ENCODE measurements around the gene PTPRD. TPM values are rescaled to one million over a fixed set of nuclear protein-coding genes. Genes with fewer than 3 reads are reported as not detected.

The PTPRD gene
- total RNA-seq, 1 donor from 2014 or later = 85.4 TPM

- DNase-seq (ENCODE audit: low read depth) = peak; percentile 86
These were observed 860.1 kb downstream of the PTPRD start for GRCh38 chr9:9752722-9753121.

GRCh38 chr9:9751996-9752395 lies 860.8 kb downstream of the PTPRD start:
- DNase-seq (ENCODE audit: low read depth) = no peak

GRCh38 chr9:9750719-9751118 lies 862.1 kb downstream of the PTPRD start:
- peak; percentile 38 for DNase-seq (ENCODE audit: low read depth)

GRCh38 chr9:9749591-9749990 lies 863.2 kb downstream of the PTPRD start:
- no peak for DNase-seq (ENCODE audit: low read depth)

GRCh38 chr9:9747787-9748186 lies 865.0 kb downstream of the PTPRD start:
- DNase-seq (ENCODE audit: low read depth) = peak; percentile 92

GRCh38 chr9:9746826-9747225 lies 866.0 kb downstream of the PTPRD start:
- DNase-seq (ENCODE audit: low read depth) = peak; percentile 77

GRCh38 chr9:9743822-9744221 lies 869.0 kb downstream of the PTPRD start:
- no peak for DNase-seq (ENCODE audit: low read depth)

GRCh38 chr9:9730174-9730573 lies 882.6 kb downstream of the PTPRD start:
- no peak for DNase-seq (ENCODE audit: low read depth)

GRCh38 chr9:9729082-9729481 lies 883.7 kb downstream of the PTPRD start:
- no peak for DNase-seq (ENCODE audit: low read depth)

- no peak for DNase-seq (ENCODE audit: low read depth)
These were observed 893.3 kb downstream of the PTPRD start for GRCh38 chr9:9719373-9720112.

- DNase-seq (ENCODE audit: low read depth) = no peak
These were observed 894.1 kb downstream of the PTPRD start for GRCh38 chr9:9718691-9719090.

GRCh38 chr9:9679433-9679832 lies 933.4 kb downstream of the PTPRD start:
- DNase-seq (ENCODE audit: low read depth) = no peak

GRCh38 chr9:9674461-9674860 lies 938.3 kb downstream of the PTPRD start:
- DNase-seq (ENCODE audit: low read depth) = no peak

- no peak for DNase-seq (ENCODE audit: low read depth)
These were observed 942.3 kb downstream of the PTPRD start for GRCh38 chr9:9670454-9670853.

- no peak for DNase-seq (ENCODE audit: low read depth)
These were observed 967.8 kb downstream of the PTPRD start for GRCh38 chr9:9645006-9645405.

- peak; percentile 43 for DNase-seq (ENCODE audit: low read depth)
These were observed 981.5 kb downstream of the PTPRD start for GRCh38 chr9:9631284-9631683.

- no peak for DNase-seq (ENCODE audit: low read depth)
These were observed 987.6 kb downstream of the PTPRD start for GRCh38 chr9:9625248-9625647.

- no peak for DNase-seq (ENCODE audit: low read depth)
These were observed 989.3 kb downstream of the PTPRD start for GRCh38 chr9:9623506-9623905.

GRCh38 chr9:9621355-9621940 lies 991.4 kb downstream of the PTPRD start:
- DNase-seq (ENCODE audit: low read depth) = no peak

GRCh38 chr9:9620736-9621135 lies 992.1 kb downstream of the PTPRD start:
- DNase-seq (ENCODE audit: low read depth) = no peak

- DNase-seq (ENCODE audit: low read depth) = no peak
These were observed 997.7 kb downstream of the PTPRD start for GRCh38 chr9:9615086-9615485.

- DNase-seq (ENCODE audit: low read depth) = no peak
These were observed 998.2 kb downstream of the PTPRD start for GRCh38 chr9:9614607-9615006.

- no peak for DNase-seq (ENCODE audit: low read depth)
These were observed 1000.0 kb downstream of the PTPRD start for GRCh38 chr9:9612755-9613154.

GRCh38 chr9:9612270-9612669 lies 1000.5 kb downstream of the PTPRD start:
- DNase-seq (ENCODE audit: low read depth) = no peak
